HL-60 (cell line): ENCODE measurements around the gene RNF224.

ENCODE experiments used
- DNase-seq, 2 experiments: peaks; one replicate each; pipeline ENCODE4 v3.0.0-alpha.2; 2010 to 2020; ENCODE audit warnings: low read depth in 1 of 2, low spot score in 1 of 2
- H3K27ac ChIP-seq: fragments of 250-450 bp; sonication (Bioruptor Pico); replicated peaks from 2 replicates; pipeline ENCODE4 v1.5.1; 2020; ENCODE audit warnings: mild to moderate bottlenecking, moderate library complexity
- H3K27me3 ChIP-seq: fragments of 250-450 bp; sonication (Bioruptor Pico); 2 replicates; pipeline ENCODE4 v1.5.1; 2021; ENCODE audit warnings: mild to moderate bottlenecking, moderate library complexity; ENCODE audit not compliant: insufficient read depth, poor library complexity, severe bottlenecking
- H3K4me3 ChIP-seq: replicated peaks from 2 replicates; pipeline ENCODE4 v1.5.1; 2011; ENCODE audit warnings: mild to moderate bottlenecking, control low read depth, low read length; ENCODE audit not compliant: insufficient read depth
- CTCF ChIP-seq: IDR thresholded peaks from one replicate; pipeline ENCODE4 v1.5.1; 2011; ENCODE audit warnings: low read length, control low read depth, inconsistent platforms; ENCODE audit not compliant: insufficient read depth
- GABPA ChIP-seq: IDR thresholded peaks from 2 replicates; pipeline ENCODE4 v1.6.1; 2012; ENCODE audit warnings: low read depth
- POLR2AphosphoS5 ChIP-seq: IDR thresholded peaks from 2 replicates; pipeline ENCODE4 v1.6.1; 2012; ENCODE audit warnings: low read depth
- REST ChIP-seq: IDR thresholded peaks from 2 replicates; pipeline ENCODE4 v1.6.1; 2012; ENCODE audit warnings: low read depth; ENCODE audit not compliant: insufficient replicate concordance
- SPI1 ChIP-seq: IDR thresholded peaks from 2 replicates; pipeline ENCODE4 v1.6.1; 2012; ENCODE audit warnings: low read depth, mild to moderate bottlenecking, borderline replicate concordance

The RNF224 gene

GRCh38 chr9:137269231-137269772, 42.0 kb downstream of the RNF224 start:
- no peak overlapping the region for H3K4me3 ChIP-seq
- no peaks in the 10 kb centered on the region for H3K27me3 ChIP-seq
- TF ChIP-seq REST (no peak), GABPA (no peak)
- no peak overlapping the region for H3K27ac ChIP-seq
- no peak for DNase-seq

GRCh38 chr9:137270929-137271695, 43.8 kb downstream of the RNF224 start:
- TF ChIP-seq POLR2AphosphoS5 (peak; percentile 42; the same call in 1 of the 2 replicates), REST (no peak)
- peak in 1 of 2 experiments; percentile 83 for DNase-seq
- Histone ChIP-seq H3K27ac (peak overlapping the region; percentile 73), H3K4me3 (no peak overlapping the region), H3K27me3 (no peaks in the 10 kb centered on the region)

GRCh38 chr9:137271696-137272076, 44.4 kb downstream of the RNF224 start:
- H3K27ac ChIP-seq, result peak overlapping the region; percentile 73
- H3K4me3 ChIP-seq, result no peak overlapping the region
- TF ChIP-seq REST, result no peak
- no peak for TF ChIP-seq CTCF
- TF ChIP-seq GABPA, result no peak
- no peak for TF ChIP-seq POLR2AphosphoS5
- TF ChIP-seq SPI1, result no peak
- no peaks in the 10 kb centered on the region for H3K27me3 ChIP-seq
- DNase-seq, result no peak
